GM21390 (cell line): ENCODE results near the gene HSPA12A.

ENCODE experiments used
- ATAC-seq: cut with Tn5 transposase; IDR thresholded peaks from one replicate; pipeline ENCODE4 v1.9.1; 2021; ENCODE audit not compliant: unreplicated experiment

The HSPA12A gene

GRCh38 chr10:116771101-116771958 is 29.0 kb upstream of the HSPA12A start:
- no peak for ATAC-seq

- no peak for ATAC-seq
Measured at GRCh38 chr10:116770281-116770680, 27.9 kb upstream of the HSPA12A start.

GRCh38 chr10:116769791-116770190 is 27.4 kb upstream of the HSPA12A start:
- ATAC-seq = no peak

- ATAC-seq = no peak
Measured at GRCh38 chr10:116769368-116769767, 27.0 kb upstream of the HSPA12A start.

- ATAC-seq = no peak
Measured at GRCh38 chr10:116768786-116769185, 26.4 kb upstream of the HSPA12A start.

- no peak for ATAC-seq
Measured at GRCh38 chr10:116766837-116767634, 24.7 kb upstream of the HSPA12A start.

GRCh38 chr10:116766241-116766827 is 24.0 kb upstream of the HSPA12A start:
- ATAC-seq = no peak

- no peak for ATAC-seq
Measured at GRCh38 chr10:116765648-116766081, 23.3 kb upstream of the HSPA12A start.

GRCh38 chr10:116764979-116765378 is 22.6 kb upstream of the HSPA12A start:
- ATAC-seq = no peak

GRCh38 chr10:116763440-116763839 is 21.1 kb upstream of the HSPA12A start:
- no peak for ATAC-seq

GRCh38 chr10:116761883-116762282 is 19.5 kb upstream of the HSPA12A start:
- ATAC-seq = no peak

GRCh38 chr10:116760919-116761318 is 18.6 kb upstream of the HSPA12A start:
- ATAC-seq = no peak

GRCh38 chr10:116757246-116757645 is 14.9 kb upstream of the HSPA12A start:
- ATAC-seq = no peak

- no peak for ATAC-seq
Measured at GRCh38 chr10:116756277-116756676, 13.9 kb upstream of the HSPA12A start.

- ATAC-seq = no peak
Measured at GRCh38 chr10:116753759-116754158, 11.4 kb upstream of the HSPA12A start.

GRCh38 chr10:116752969-116753665 is 10.8 kb upstream of the HSPA12A start:
- ATAC-seq = no peak

- no peak for ATAC-seq
Measured at GRCh38 chr10:116752563-116752962, 10.2 kb upstream of the HSPA12A start.

GRCh38 chr10:116748471-116748870 is 6.1 kb upstream of the HSPA12A start:
- no peak for ATAC-seq

GRCh38 chr10:116748041-116748440 is 5.7 kb upstream of the HSPA12A start:
- no peak for ATAC-seq

- ATAC-seq = no peak
Measured at GRCh38 chr10:116747325-116747724, 5.0 kb upstream of the HSPA12A start.

GRCh38 chr10:116744885-116745284 is 2.5 kb upstream of the HSPA12A start:
- ATAC-seq = no peak
